HG03025 (cell line): ENCODE results near the gene OSMR.

Experiments used
- ATAC-seq: cut with Tn5 transposase; IDR thresholded peaks from one replicate; pipeline ENCODE4 v1.9.1; 2021; ENCODE audit warnings: mild to moderate bottlenecking, moderate library complexity; ENCODE audit not compliant: unreplicated experiment, low FRiP score

OSMR gene

DNA sequence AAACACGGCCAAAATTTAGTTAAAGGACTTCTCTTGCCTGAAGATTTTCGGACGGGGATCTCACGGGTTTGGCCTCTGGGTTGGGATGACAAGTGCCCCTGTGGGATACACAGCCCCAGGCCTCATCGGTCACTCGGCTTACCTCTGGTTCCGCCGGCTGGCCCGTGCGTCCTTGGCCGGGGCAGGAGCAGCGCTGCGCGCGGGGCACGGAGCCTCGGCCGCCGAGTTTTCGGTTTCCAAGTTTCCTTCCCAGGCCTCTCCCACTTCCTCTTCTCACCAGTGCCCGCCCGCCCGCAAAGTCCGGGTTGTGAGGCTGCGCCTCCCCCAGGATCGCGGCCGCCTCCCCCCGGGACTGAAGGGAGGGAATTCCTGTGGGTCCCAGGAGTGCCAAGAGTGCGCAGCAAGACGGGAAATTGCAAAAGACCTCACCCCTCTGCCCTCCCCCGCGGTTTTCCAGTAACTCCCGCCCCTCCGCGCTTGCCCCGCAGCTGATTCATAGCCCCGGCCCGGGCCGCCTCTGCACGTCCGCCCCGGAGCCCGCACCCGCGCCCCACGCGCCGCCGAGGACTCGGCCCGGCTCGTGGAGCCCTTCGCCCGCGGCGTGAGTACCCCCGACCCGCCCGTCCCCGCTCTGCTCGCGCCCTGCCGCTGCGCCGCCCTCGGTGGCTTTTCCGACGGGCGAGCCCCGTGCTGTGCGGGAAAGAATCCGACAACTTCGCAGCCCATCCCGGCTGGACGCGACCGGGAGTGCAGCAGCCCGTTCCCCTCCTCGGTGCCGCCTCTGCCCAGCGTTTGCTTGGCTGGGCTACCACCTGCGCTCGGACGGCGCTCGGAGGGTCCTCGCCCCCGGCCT is at the start of gene OSMR:
Gene OSMR (plus strand): TSS at position 487 of the 853 bp plus-strand sequence. CDS start 23,033 bp downstream, outside the sequence.
- ATAC-seq: no peak

DNA sequence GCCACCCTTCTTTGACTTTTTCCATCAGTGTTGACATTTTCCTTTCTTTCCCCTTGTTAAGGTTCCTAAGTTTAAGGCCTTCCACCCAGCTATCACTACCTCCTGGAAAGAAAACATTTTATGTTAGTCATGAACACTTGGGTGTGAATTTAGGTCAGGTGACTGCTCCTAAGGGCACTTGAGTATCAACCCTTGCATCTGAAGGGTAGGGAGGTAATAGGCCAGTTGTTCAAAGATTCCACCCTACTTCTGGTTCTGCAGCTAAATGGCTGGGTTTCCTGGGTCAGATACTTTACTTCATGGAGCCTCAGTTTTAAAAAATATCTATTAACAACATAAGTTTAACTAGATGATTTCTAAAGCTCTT is 49.1 kb upstream of the OSMR start:
- ATAC-seq: no peak

DNA sequence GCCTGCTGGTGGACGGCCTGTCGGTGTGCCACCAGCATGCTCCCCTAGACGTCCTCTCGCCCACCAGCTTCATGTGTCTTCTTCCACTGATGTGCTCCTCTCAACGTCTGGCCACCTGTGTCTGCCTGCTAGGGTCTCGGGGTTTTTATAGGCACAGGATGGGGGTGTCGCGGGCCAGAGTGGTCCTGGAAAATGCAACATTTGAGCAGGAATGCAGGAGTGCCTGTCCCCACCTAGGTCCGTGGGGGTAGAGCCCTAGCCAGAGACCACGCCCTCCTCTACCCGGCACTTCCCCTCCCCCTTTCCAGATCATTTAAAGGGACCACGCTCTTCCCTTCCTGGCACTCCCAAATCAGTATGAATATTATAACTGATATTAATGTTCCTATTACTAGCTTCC is 48.0 kb upstream of the OSMR start:
- no peak for ATAC-seq

- no peak for ATAC-seq
Measured at GRCh38 chr5:38799556-38800377, 46.0 kb upstream of the OSMR start.

GRCh38 chr5:38800515-38800914 is 45.3 kb upstream of the OSMR start:
- ATAC-seq: no peak

GRCh38 chr5:38802125-38802524 is 43.7 kb upstream of the OSMR start:
- no peak for ATAC-seq

DNA sequence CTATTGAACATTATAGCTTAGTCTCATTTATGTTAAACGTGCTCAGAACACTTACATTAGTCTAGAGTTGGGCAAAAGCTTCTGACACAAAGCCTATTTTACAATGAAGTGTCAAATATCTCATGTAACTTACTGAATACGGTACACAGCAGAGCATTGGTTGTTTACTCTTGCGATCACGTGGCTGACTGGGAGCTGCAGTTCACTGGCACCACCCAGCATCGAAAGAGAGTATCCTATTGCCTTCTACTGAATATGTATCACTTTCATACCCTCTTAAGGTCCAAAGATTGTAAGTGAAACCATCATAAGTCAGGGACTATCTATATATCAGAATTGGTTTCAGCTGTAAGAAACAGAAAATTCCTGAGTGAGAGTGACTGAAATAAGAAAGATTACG is 42.6 kb upstream of the OSMR start:
- ATAC-seq: no peak

GRCh38 chr5:38806775-38807258 is 39.0 kb upstream of the OSMR start:
- no peak for ATAC-seq

DNA sequence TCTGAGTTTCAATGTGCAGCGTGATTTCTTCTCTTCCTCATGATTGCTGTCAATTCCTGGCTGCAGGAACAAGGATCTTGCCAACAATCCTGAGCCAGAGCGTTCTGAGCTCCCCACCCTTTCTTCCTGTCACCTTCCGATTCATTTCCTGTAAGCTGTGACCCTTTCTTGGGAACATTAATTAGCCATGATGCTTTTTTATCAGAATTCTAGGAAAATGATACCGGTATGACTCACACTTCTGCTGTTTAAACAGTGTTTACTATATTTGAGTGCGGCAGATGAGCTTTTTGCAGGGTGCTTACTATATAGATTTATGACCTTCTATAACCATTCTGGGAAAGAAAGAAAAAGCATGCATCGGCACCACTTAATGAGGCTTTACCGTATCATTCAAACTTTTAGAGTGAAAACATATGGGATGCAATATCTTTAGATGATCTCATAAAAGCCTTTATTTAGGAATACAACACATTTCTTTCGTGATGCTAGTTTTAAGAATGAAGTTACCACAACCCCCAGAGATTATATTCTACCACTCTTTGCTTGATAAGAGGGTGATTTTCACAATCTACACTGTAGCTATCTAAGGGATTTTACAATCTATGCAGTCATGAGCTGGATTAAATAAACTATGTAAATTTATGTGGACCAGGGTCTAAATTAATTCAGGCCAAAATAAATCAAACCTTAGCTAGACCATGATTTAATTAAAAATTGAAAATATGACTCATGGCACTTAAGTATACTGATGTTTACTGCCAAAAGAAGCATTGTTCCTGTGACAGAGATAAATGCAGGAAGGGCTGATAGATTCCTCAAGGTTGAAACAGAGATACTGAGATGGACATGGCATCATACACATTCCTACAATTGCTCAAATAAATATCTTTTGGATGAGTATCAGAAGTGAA is 38.0 kb upstream of the OSMR start:
- no peak for ATAC-seq

GRCh38 chr5:38808666-38809343 is 37.0 kb upstream of the OSMR start:
- ATAC-seq: no peak

GRCh38 chr5:38809388-38810359 is 36.1 kb upstream of the OSMR start:
- peak; percentile 66 for ATAC-seq

- no peak for ATAC-seq
Measured at GRCh38 chr5:38814879-38815278, 30.9 kb upstream of the OSMR start.

- no peak for ATAC-seq
Measured at GRCh38 chr5:38816083-38817030, 29.5 kb upstream of the OSMR start.

- no peak for ATAC-seq
Measured at GRCh38 chr5:38821679-38822078, 24.1 kb upstream of the OSMR start.

DNA sequence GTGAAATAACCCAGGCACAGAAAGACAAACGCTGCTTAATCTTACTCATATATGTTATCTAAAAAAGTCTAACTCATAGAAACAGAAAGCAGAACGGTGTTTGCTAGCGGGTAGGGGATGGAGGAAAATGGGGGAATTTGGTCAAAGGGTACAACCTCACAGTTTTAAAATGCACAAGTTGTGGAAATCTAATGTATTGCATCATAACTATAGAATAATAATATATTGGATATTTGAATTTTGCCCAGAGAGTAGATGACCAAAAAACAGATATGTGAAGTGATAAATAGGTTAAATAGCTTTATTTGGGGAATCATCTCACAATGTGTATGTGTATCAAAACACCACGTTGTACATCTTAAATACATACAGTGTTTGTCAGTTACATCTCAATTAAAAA is 22.3 kb upstream of the OSMR start:
- no peak for ATAC-seq

- ATAC-seq: no peak
Measured at GRCh38 chr5:38824821-38825220, 21.0 kb upstream of the OSMR start.

DNA sequence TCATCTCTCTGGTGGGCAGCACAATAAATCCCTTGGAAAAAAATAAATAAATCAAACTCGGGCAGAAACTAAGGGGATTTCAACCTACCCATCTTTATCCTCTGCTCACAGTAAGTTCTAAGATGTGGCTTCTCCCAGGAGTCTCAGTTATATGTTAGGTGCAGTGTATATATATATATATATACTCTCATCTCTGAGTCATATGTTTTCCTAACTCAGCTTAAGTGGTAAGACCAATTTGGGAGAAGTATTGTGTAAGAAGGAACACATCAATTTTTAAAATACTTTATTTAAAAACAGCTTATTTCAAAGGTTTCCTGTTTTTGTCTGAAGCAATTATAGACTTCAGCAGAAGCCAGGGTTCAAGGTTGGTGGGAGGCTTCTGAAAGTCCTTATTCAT is 20.3 kb upstream of the OSMR start:
- ATAC-seq: no peak

GRCh38 chr5:38827525-38827924 is 18.3 kb upstream of the OSMR start:
- ATAC-seq: no peak
